Nephron progenitor cell (in vitro differentiated cells): ENCODE measurements around the gene KLHDC2.
A peak's percentile ranks its signal among the peaks of the same experiment; 100 is the strongest.
"Not testable (repeated sequence)": the region's sequence is repeated elsewhere in the genome, so short reads cannot be mapped to it uniquely, and the experiment has no call there.

Experiments used
- DNase-seq: peaks from one replicate; pipeline ENCODE4 v3.0.0; 2021
- H3K27ac Mint-ChIP-seq: 2 replicates; pipeline ENCODE4 v1.8.0; 2021; ENCODE audit warnings: mild to moderate bottlenecking, moderate library complexity, mixed read lengths
- H3K27me3 Mint-ChIP-seq: 2 replicates; pipeline ENCODE4 v1.8.0; 2021; ENCODE audit warnings: mild to moderate bottlenecking, low read depth, mixed read lengths; ENCODE audit not compliant: poor library complexity
- H3K36me3 Mint-ChIP-seq: 2 replicates; pipeline ENCODE4 v1.8.0; 2021; ENCODE audit warnings: low read depth, mixed read lengths
- H3K4me1 Mint-ChIP-seq: 2 replicates; pipeline ENCODE4 v1.8.0; 2021; ENCODE audit warnings: mixed read lengths
- H3K4me3 Mint-ChIP-seq: 2 replicates; pipeline ENCODE4 v1.8.0; 2021; ENCODE audit warnings: mild to moderate bottlenecking, moderate library complexity, mixed read lengths
- H3K9me3 Mint-ChIP-seq: 2 replicates; pipeline ENCODE4 v1.8.0; 2021; ENCODE audit warnings: mild to moderate bottlenecking, moderate library complexity, mixed read lengths
- TF ChIP-seq, protein P1 (sequence below): fragments of 200-600 bp; sonication (generic); IDR thresholded peaks from 2 replicates; pipeline ENCODE4 v1.5.0; 2021; ENCODE audit warnings: antibody characterized with exemption

KLHDC2 gene

DNA sequence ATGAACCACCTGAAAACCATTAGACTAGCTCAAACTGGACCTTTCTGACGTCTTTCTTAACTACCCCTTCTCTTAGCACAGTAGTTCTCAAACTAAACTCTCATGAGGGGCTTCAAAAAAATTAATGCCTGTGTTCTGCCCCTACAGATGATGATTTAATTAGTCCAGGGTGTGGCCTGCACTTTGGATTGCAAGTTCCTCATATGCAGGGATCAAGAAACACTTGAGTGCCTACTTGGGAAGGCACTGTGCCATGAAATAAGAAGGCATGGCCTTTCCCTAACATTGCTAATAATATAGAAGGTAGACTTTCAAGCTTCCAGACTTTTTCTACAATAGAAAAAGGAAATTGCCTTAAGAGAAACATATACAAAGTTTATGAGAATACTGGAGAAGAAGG is 22.8 kb upstream of the KLHDC2 start:
- Mint-ChIP-seq H3K4me1 (no peaks in the 10 kb centered on the region), H3K4me3 (no peak overlapping the region), H3K27me3 (peaks cover 19% of the 10 kb centered on the region), H3K36me3 (no peaks in the 10 kb centered on the region), H3K9me3 (no peaks in the 10 kb centered on the region), H3K27ac (no peak overlapping the region)
- TF ChIP-seq, protein P1, sequence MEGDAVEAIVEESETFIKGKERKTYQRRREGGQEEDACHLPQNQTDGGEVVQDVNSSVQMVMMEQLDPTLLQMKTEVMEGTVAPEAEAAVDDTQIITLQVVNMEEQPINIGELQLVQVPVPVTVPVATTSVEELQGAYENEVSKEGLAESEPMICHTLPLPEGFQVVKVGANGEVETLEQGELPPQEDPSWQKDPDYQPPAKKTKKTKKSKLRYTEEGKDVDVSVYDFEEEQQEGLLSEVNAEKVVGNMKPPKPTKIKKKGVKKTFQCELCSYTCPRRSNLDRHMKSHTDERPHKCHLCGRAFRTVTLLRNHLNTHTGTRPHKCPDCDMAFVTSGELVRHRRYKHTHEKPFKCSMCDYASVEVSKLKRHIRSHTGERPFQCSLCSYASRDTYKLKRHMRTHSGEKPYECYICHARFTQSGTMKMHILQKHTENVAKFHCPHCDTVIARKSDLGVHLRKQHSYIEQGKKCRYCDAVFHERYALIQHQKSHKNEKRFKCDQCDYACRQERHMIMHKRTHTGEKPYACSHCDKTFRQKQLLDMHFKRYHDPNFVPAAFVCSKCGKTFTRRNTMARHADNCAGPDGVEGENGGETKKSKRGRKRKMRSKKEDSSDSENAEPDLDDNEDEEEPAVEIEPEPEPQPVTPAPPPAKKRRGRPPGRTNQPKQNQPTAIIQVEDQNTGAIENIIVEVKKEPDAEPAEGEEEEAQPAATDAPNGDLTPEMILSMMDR, result no peak
- no peak for DNase-seq

DNA sequence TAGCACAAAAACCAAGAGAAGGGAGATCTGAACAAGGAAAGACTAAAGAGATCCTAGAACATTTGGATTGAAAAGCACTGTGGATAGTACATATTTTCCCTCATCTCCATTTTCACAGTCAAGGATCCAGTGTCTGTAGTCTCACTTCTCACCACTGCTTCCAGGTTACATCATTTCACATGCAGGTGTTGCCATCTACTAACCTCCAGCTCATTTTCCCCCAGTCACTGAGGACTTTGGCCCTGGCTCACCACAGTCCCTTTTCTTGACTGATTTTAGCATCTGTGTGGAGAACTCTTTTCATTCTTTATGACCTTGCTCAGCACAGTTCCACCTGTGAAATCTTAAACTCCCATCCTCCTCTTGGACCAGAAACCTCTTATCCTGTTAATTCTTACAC is 21.5 kb upstream of the KLHDC2 start:
- H3K27ac Mint-ChIP-seq, H3K9me3 Mint-ChIP-seq, H3K4me3 Mint-ChIP-seq, DNase-seq, H3K36me3 Mint-ChIP-seq, H3K4me1 Mint-ChIP-seq: not testable (repeated sequence)
- peaks cover 19% of the 10 kb centered on the region for H3K27me3 Mint-ChIP-seq

DNA sequence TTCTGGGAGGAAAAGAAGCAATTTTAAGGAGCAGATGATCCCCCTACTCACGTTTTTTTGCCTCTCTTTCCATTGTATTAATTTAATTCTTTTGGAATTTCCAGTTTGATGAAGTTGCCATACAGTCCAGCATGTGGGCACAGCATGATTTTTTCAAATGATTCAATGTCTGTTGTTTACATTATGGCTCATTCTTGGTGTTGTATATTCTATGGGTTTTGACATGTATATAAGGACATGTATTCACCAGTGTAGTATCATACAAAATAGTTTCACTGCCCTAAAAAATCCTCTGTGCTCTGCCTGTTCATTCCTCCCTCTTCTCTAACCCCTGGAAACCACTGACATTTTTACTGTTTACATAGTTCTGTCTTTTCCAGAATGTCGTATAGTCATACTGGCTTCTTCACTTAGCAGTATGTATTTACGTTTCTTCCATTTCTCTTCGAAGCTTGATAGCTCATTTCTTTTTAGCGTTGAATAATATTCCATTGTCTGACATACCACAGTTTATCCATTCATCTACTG is 13.3 kb upstream of the KLHDC2 start:
- Mint-ChIP-seq H3K27ac (no peak overlapping the region), H3K4me3 (no peak overlapping the region), H3K36me3 (no peaks in the 10 kb centered on the region), H3K27me3 (peaks cover 6% of the 10 kb centered on the region), H3K9me3 (peaks cover 7% of the 10 kb centered on the region), H3K4me1 (no peaks in the 10 kb centered on the region)
- DNase-seq, result no peak
- TF ChIP-seq, protein P1, result no peak

DNA sequence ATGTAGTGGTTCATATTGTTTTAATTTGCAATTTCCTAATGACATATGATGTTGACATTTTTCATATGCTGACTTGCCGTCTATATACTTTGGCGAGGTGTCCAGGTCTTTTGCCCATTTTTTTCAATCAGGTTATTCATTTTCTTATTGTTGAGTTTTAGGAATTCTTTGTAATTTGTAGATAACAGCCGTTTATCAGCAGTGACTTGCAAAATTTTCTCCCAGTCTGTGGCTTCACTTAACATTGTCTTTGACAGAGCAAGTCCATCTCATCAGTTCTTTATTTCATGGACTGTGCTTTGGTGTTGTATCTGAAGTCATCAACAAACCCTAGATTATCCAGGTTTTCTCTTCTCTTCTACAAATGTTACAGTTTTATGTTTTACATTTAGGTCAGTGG is 12.6 kb upstream of the KLHDC2 start:
- DNase-seq, result no peak
- Mint-ChIP-seq H3K9me3 (peaks cover 7% of the 10 kb centered on the region), H3K27ac (no peak overlapping the region), H3K27me3 (peaks cover 8% of the 10 kb centered on the region), H3K4me3 (no peak overlapping the region), H3K36me3 (no peaks in the 10 kb centered on the region), H3K4me1 (no peaks in the 10 kb centered on the region)
- TF ChIP-seq, protein P1, result no peak

DNA sequence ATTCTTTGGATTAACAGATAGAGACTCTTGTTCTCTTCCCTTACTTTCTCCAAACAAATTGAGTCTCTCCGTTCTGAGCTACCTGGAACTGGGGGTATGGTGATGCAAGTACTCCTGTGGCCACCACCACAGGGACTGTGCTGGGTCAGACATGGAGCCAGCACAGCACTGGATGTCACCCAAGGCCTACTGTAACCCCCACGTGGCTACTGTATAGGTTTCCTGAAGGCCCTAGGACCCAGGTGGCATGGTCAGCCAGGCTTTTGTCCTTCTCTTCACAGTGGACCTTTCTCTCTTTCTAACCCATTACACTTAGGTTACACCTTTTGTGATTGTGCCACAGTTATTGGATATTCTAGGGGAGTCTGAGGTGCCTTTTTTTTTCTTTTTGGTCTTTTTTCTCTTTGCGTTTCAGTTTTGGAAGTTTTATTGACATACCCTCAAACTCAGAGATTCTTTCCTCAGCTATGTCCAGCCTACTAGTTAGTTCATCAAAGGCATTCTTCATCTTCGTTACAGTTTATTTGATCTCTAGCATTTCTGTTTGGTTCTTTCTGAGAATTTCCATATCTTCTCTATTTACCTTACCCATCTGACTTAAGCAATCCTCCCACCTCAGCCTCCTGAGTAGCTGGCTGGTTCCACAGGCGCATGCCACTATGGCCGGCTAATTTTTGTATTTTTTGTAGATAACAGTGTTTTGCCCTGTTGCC is 6.0 kb upstream of the KLHDC2 start:
- Mint-ChIP-seq H3K9me3 (no peaks in the 10 kb centered on the region), H3K36me3 (no peaks in the 10 kb centered on the region), H3K27ac (no peak overlapping the region), H3K4me3 (no peak overlapping the region), H3K27me3 (peaks cover 5% of the 10 kb centered on the region), H3K4me1 (peaks cover 4% of the 10 kb centered on the region)
- TF ChIP-seq, protein P1, result no peak
- DNase-seq, result no peak

DNA sequence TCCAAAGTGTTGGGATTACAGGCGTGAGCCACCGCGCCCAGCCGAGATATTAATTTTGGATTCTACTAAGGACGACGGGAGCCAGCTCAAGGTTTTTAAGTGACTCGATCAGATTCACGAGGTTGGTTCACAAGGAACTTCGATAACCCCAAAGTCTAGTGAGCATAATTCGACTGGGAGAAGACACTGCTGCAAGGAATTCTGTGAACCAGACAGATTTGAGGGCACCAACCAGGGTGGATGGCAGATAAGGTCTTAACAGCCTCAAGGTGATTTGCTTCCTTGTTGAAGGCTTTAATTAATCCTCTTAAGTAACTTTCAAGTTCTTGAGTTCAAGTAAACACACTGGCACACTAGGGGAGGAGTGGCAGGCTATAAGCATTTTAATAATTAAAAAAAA is 1.1 kb upstream of the KLHDC2 start:
- Mint-ChIP-seq H3K36me3 (peaks cover 8% of the 10 kb centered on the region), H3K4me3 (peak overlapping the region; percentile 94), H3K9me3 (no peaks in the 10 kb centered on the region), H3K27ac (peak overlapping the region; percentile 99), H3K27me3 (no peaks in the 10 kb centered on the region), H3K4me1 (peaks cover 40% of the 10 kb centered on the region)
- no peak for DNase-seq
- TF ChIP-seq, protein P1, result no peak
